PC-9 (cell line): ENCODE data around the gene SV2C.

Experiments used
- EZH2 ChIP-seq: fragments of 200-600 bp; sonication (generic); IDR thresholded peaks from 2 replicates; pipeline ENCODE4 v1.8.0; 2017; ENCODE audit warnings: antibody characterized with exemption, low read depth
- TF ChIP-seq, protein P1 (sequence below): fragments of 200-600 bp; sonication (generic); conservative IDR thresholded peaks from 2 replicates; pipeline ENCODE4 v1.6.1; 2017; ENCODE audit warnings: mixed run types, antibody characterized with exemption, mild to moderate bottlenecking, moderate library complexity

DNA sequence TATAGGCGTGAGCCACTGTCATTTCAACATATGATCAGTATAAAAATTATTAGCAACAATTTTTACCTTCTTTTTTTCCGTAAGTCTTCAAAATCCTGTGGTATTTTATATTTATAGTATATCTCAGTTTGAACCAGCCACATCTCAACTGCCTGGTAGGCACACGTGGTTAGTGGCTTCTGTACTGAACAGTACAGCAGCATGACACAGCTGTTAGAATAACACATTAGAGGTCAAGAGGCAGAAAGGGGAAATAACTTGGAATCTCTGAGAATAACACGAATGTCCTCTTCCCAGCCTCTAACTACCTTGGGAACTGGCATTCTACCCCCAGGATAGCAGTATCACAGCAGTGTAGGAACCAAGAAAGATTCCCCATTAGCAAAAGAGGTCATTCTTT lies 211.4 kb downstream of the SV2C start:
- TF ChIP-seq, protein P1, sequence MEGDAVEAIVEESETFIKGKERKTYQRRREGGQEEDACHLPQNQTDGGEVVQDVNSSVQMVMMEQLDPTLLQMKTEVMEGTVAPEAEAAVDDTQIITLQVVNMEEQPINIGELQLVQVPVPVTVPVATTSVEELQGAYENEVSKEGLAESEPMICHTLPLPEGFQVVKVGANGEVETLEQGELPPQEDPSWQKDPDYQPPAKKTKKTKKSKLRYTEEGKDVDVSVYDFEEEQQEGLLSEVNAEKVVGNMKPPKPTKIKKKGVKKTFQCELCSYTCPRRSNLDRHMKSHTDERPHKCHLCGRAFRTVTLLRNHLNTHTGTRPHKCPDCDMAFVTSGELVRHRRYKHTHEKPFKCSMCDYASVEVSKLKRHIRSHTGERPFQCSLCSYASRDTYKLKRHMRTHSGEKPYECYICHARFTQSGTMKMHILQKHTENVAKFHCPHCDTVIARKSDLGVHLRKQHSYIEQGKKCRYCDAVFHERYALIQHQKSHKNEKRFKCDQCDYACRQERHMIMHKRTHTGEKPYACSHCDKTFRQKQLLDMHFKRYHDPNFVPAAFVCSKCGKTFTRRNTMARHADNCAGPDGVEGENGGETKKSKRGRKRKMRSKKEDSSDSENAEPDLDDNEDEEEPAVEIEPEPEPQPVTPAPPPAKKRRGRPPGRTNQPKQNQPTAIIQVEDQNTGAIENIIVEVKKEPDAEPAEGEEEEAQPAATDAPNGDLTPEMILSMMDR: no peak
- no peak for TF ChIP-seq EZH2
